IMR-90 (cell line): ENCODE data around the gene P3H1. TPM values are rescaled to one million over a fixed set of nuclear protein-coding genes. Genes with fewer than 3 reads are reported as not detected.

Experiments used
- ATAC-seq: fragments of 200-7000 bp; cut with Tn5 transposase; 2 replicates; pipeline ENCODE4 v1.9.1; 2020; ENCODE audit warnings: low read depth, mild to moderate bottlenecking, moderate library complexity
- BruUV-seq: library from RNA; stranded (reverse); fragments of 400-500 nt; replicated peaks from 2 replicates; lab custom pipeline; 2021; lab: Mats Ljungman, UMichigan
- CTCF ChIA-PET: fragments of 300-600 bp; formaldehyde crosslinking; extraction: SDS; loops from one replicate; lab custom pipeline; 2021; ENCODE audit warnings: antibody characterized with exemption; lab: Yijun Ruan, JAX
- POLR2A ChIA-PET: fragments of 300-600 bp; sonication (Branson Sonifier 250); formaldehyde crosslinking; loops from one replicate; lab custom pipeline; 2022; ENCODE audit warnings: antibody characterized with exemption; ENCODE audit not compliant: unreplicated experiment; lab: Charles Lee
- DNase-seq: peaks from one replicate; pipeline ENCODE4 v3.0.0; 2013
- H2AFZ ChIP-seq: replicated peaks from 2 replicates; pipeline ENCODE3; 2013; ENCODE audit warnings: low read length, mild to moderate bottlenecking; ENCODE audit not compliant: poor library complexity
- H2AK5ac ChIP-seq: 2 replicates; pipeline ENCODE4 v1.6.1; 2013; ENCODE audit warnings: low read depth, low read length, inconsistent platforms
- H2AK9ac ChIP-seq: replicated peaks from 2 replicates; pipeline ENCODE3; 2013; ENCODE audit warnings: mild to moderate bottlenecking, low read depth, low read length, moderate library complexity; ENCODE audit not compliant: poor library complexity
- H2BK120ac ChIP-seq: 2 replicates; pipeline ENCODE4 v1.6.1; 2013; ENCODE audit warnings: low read depth, low read length, inconsistent platforms
- H2BK15ac ChIP-seq: 3 replicates; pipeline ENCODE4 v1.6.1; 2013; ENCODE audit warnings: low read depth, low read length, inconsistent platforms
- H2BK20ac ChIP-seq: 2 replicates; pipeline ENCODE4 v1.6.1; 2013; ENCODE audit warnings: low read depth, mild to moderate bottlenecking, inconsistent platforms, low read length, moderate library complexity
- H2BK5ac ChIP-seq: 2 replicates; pipeline ENCODE4 v1.6.1; 2013; ENCODE audit warnings: mild to moderate bottlenecking, low read depth, low read length, inconsistent platforms; ENCODE audit not compliant: poor library complexity, severe bottlenecking
- H3K14ac ChIP-seq: replicated peaks from 2 replicates; pipeline ENCODE4 v1.6.1; 2013; ENCODE audit warnings: low read depth, low read length, inconsistent platforms
- H3K18ac ChIP-seq: 2 replicates; pipeline ENCODE4 v1.6.1; 2013; ENCODE audit warnings: low read depth, low read length, control low read depth
- H3K23ac ChIP-seq: 2 replicates; pipeline ENCODE4 v1.6.1; 2013; ENCODE audit warnings: low read depth, low read length, inconsistent platforms
- H3K27ac ChIP-seq: 2 replicates; pipeline ENCODE4 v1.5.1; 2013; ENCODE audit warnings: mild to moderate bottlenecking, control low read depth, low read length; ENCODE audit not compliant: insufficient read depth
- H3K27me3 ChIP-seq: 2 replicates; pipeline ENCODE4 v1.6.1; 2013; ENCODE audit warnings: low read length; ENCODE audit not compliant: control insufficient read depth, insufficient read depth
- H3K36me3 ChIP-seq: 2 replicates; pipeline ENCODE4 v1.6.1; 2013; ENCODE audit warnings: low read length, mixed read lengths; ENCODE audit not compliant: control insufficient read depth, insufficient read depth
- H3K4ac ChIP-seq: 2 replicates; pipeline ENCODE4 v1.6.1; 2013; ENCODE audit warnings: low read depth, low read length, inconsistent platforms
- H3K4me1 ChIP-seq: 2 replicates; pipeline ENCODE4 v1.6.1; 2013; ENCODE audit warnings: low read length, mixed read lengths; ENCODE audit not compliant: control insufficient read depth, insufficient read depth
- H3K4me2 ChIP-seq: 2 replicates; pipeline ENCODE4 v1.6.1; 2013; ENCODE audit warnings: low read depth, mild to moderate bottlenecking, control low read depth, low read length, moderate library complexity
- H3K4me3 ChIP-seq: 2 replicates; pipeline ENCODE4 v1.5.1; 2013; ENCODE audit warnings: low read depth, mild to moderate bottlenecking, control low read depth, low read length, moderate library complexity; ENCODE audit not compliant: insufficient read depth
- H3K56ac ChIP-seq: 2 replicates; pipeline ENCODE4 v1.6.1; 2013; ENCODE audit warnings: low read length, inconsistent platforms; ENCODE audit not compliant: insufficient read depth; ENCODE audit errors: extremely low read depth
- H3K79me1 ChIP-seq, 2 experiments: 2 replicates each; pipeline ENCODE4 v1.6.1; 2013; ENCODE audit warnings: low read length in 2 of 2, inconsistent platforms in 1 of 2, low read depth in 1 of 2
- H3K9ac ChIP-seq: 2 replicates; pipeline ENCODE4 v1.6.1; 2013; ENCODE audit warnings: low read depth, low read length, control low read depth
- H3K9me1 ChIP-seq: 2 replicates; pipeline ENCODE4 v1.6.1; 2013; ENCODE audit warnings: low read length, inconsistent platforms; ENCODE audit not compliant: insufficient read depth
- H3K9me3 ChIP-seq: 2 replicates; pipeline ENCODE4 v1.6.1; 2013; ENCODE audit warnings: low read length; ENCODE audit not compliant: control insufficient read depth, insufficient read depth
- H4K20me1 ChIP-seq: 2 replicates; pipeline ENCODE4 v1.6.1; 2013; ENCODE audit warnings: low read length, inconsistent platforms; ENCODE audit not compliant: insufficient read depth
- H4K5ac ChIP-seq: 2 replicates; pipeline ENCODE4 v1.6.1; 2013; ENCODE audit warnings: mild to moderate bottlenecking, low read depth, low read length, control low read depth
- H4K8ac ChIP-seq, 2 experiments: 2 replicates each; pipeline ENCODE4 v1.6.1; 2013; ENCODE audit warnings: low read depth in 2 of 2, low read length in 2 of 2, control low read depth in 1 of 2, inconsistent platforms in 1 of 2
- H4K91ac ChIP-seq: 2 replicates; pipeline ENCODE4 v1.6.1; 2013; ENCODE audit warnings: low read depth, low read length, inconsistent platforms; ENCODE audit not compliant: insufficient read depth
- BHLHE40 ChIP-seq: fragments of 150-350 bp; IDR thresholded peaks from 2 replicates; pipeline ENCODE4 v1.6.1; 2016; ENCODE audit warnings: mild to moderate bottlenecking, low read depth, low read length
- CEBPB ChIP-seq: IDR thresholded peaks from 2 replicates; pipeline ENCODE4 v1.6.1; 2012; ENCODE audit warnings: low read depth, low read length, improper control_type of control experiment
- CHD1 ChIP-seq: IDR thresholded peaks from 2 replicates; pipeline ENCODE4 v1.6.1; 2012; ENCODE audit warnings: low read depth, low read length, improper control_type of control experiment
- FOS ChIP-seq: fragments of 150-350 bp; IDR thresholded peaks from 2 replicates; pipeline ENCODE4 v1.6.1; 2016; ENCODE audit warnings: low read depth, low read length
- MAFK ChIP-seq: IDR thresholded peaks from 2 replicates; pipeline ENCODE4 v1.6.1; 2012; ENCODE audit warnings: low read depth, low read length, improper control_type of control experiment
- MAZ ChIP-seq: IDR thresholded peaks from 2 replicates; pipeline ENCODE4 v1.6.1; 2012; ENCODE audit warnings: low read depth, mild to moderate bottlenecking, low read length, improper control_type of control experiment, moderate library complexity, borderline replicate concordance
- MXI1 ChIP-seq: IDR thresholded peaks from 2 replicates; pipeline ENCODE4 v1.6.1; 2012; ENCODE audit warnings: low read depth, mild to moderate bottlenecking, low read length, moderate library complexity, borderline replicate concordance
- NFE2L2 ChIP-seq: fragments of 150-350 bp; IDR thresholded peaks from 2 replicates; pipeline ENCODE4 v1.6.1; 2016; ENCODE audit warnings: low read depth, mild to moderate bottlenecking, low read length
- POLR2A ChIP-seq: IDR thresholded peaks from 2 replicates; pipeline ENCODE4 v1.6.1; 2012; ENCODE audit warnings: mild to moderate bottlenecking, low read depth, low read length
- RAD21 ChIP-seq: IDR thresholded peaks from 2 replicates; pipeline ENCODE4 v1.6.1; 2012; ENCODE audit warnings: low read length, improper control_type of control experiment
- RCOR1 ChIP-seq: IDR thresholded peaks from 2 replicates; pipeline ENCODE4 v1.6.1; 2012; ENCODE audit warnings: mild to moderate bottlenecking, low read length, improper control_type of control experiment; ENCODE audit not compliant: insufficient replicate concordance
- RFX5 ChIP-seq: IDR thresholded peaks from 2 replicates; pipeline ENCODE4 v1.8.0; 2012; ENCODE audit warnings: low read depth, mild to moderate bottlenecking, low read length, moderate library complexity
- SMC3 ChIP-seq: fragments of 150-350 bp; IDR thresholded peaks from 2 replicates; pipeline ENCODE4 v1.6.1; 2016; ENCODE audit warnings: low read depth, mild to moderate bottlenecking, antibody characterized with exemption, low read length, moderate library complexity
- WGBS, 2 experiments: methylation state at CpG; one replicate each; pipeline versions ENCODE4 v1.1.5 to v1.1.7; 2013; ENCODE audit warnings: missing lambda C conversion rate in 2 of 2; ENCODE audit not compliant: insufficient read length in 1 of 2; ENCODE audit errors: extremely low coverage in 2 of 2; 5-methylcytosine and 5-hydroxymethylcytosine counted together
- dilution Hi-C: fragments of 300-500 bp; cut with HindIII; formaldehyde crosslinking; loops from one replicate; pipeline ENCODE4 v1.14.3; 2018; ENCODE audit warnings: low sequenced_read_pairs; ENCODE audit not compliant: unreplicated experiment
- in situ Hi-C: fragments of 300-500 bp; cut with MboI; formaldehyde crosslinking; loops from 3 replicates; pipeline ENCODE4 v1.14.3; 2019; ENCODE audit warnings: low sequenced_read_pairs, inconsistent platforms, mixed read lengths
- intact Hi-C: fragments of 100-400 bp; cut with micrococcal nuclease; formaldehyde crosslinking; loops from 2 replicates; pipeline ENCODE4 v1.10.0; 2022
- polyA plus RNA-seq, 3 experiments: library from polyadenylated mRNA; depleted of rRNA; stranded (reverse); fragments of >200 nt; gene quantifications; 2 replicates each; pipeline ENCODE4 v1.2.3, GENCODE V29; 2012; ENCODE audit warnings: low replicate concordance in 1 of 3
- total RNA-seq: library from RNA; depleted of rRNA; stranded (reverse); fragments of >200 nt; gene quantifications from 2 replicates; pipeline ENCODE4 v1.2.3, GENCODE V29; 2012
- TF ChIP-seq, protein P1 (sequence below): conservative IDR thresholded peaks from 2 replicates; pipeline ENCODE4 v1.5.1; 2012; ENCODE audit warnings: mild to moderate bottlenecking, low read depth, low read length, improper control_type of control experiment
- TF ChIP-seq, protein P2 (sequence below): fragments of 150-350 bp; IDR thresholded peaks from 2 replicates; pipeline ENCODE4 v1.6.1; 2016; ENCODE audit warnings: low read depth, mild to moderate bottlenecking, low read length, moderate library complexity, borderline replicate concordance
- TF ChIP-seq, protein P3 (sequence below): fragments of 150-350 bp; IDR thresholded peaks from 2 replicates; pipeline ENCODE4 v1.6.1; 2017; ENCODE audit warnings: mild to moderate bottlenecking, antibody characterized with exemption, low read length, low read depth

The P3H1 gene
- total and polyA plus RNA-seq, 2 of the 4 experiments (the other 2 are of a cell fraction), result 108 to 210 TPM

GRCh38 chr1:42774928-42775526 is 8.2 kb upstream of the P3H1 start:
- no TSS peak for BruUV-seq
- in situ Hi-C loops (loop anchor here (5.0 kb wide), 1 partner anchor 297 kb away; no protein-coding TSS in a partner anchor), intact Hi-C loops (no loop called here), dilution Hi-C loops (no loop called here)
- POLR2A ChIA-PET, result no interaction called here
- no peak overlapping the region for H3K9ac ChIP-seq
- H3K56ac ChIP-seq, result no peak overlapping the region
- no peak overlapping the region for H3K23ac ChIP-seq
- no peak overlapping the region for H3K4me2 ChIP-seq
- H3K27me3 ChIP-seq, result no peaks in the 10 kb centered on the region
- no peak overlapping the region for H2AFZ ChIP-seq
- H3K27ac ChIP-seq, result no peak overlapping the region
- no peak overlapping the region for H3K18ac ChIP-seq
- no peak overlapping the region for H3K14ac ChIP-seq
- H3K4me3 ChIP-seq, result no peak overlapping the region
- no peak overlapping the region for H4K5ac ChIP-seq
- peaks cover 7% of the 10 kb centered on the region; the same call in 1 of the 2 replicates for H3K9me1 ChIP-seq
- H2BK20ac ChIP-seq, result no peak overlapping the region
- peaks cover 20 to 41% of the 10 kb centered on the region in 2 experiments for H3K79me1 ChIP-seq
- H3K36me3 ChIP-seq, result peaks cover 20% of the 10 kb centered on the region
- CTCF ChIA-PET, result no interaction called here
- ATAC-seq, result no peak
- peak; percentile 6 for DNase-seq
- no peak overlapping the region for H4K91ac ChIP-seq
- H2BK15ac ChIP-seq, result no peak overlapping the region
- no peak overlapping the region for H2AK9ac ChIP-seq
- H4K8ac ChIP-seq, result no peak overlapping the region
- H2BK5ac ChIP-seq, result no peak overlapping the region
- H2BK120ac ChIP-seq, result no peak overlapping the region
- no peak for TF ChIP-seq SMC3
- no peak for TF ChIP-seq MXI1
- no peak for TF ChIP-seq NFE2L2
- TF ChIP-seq, protein P1, sequence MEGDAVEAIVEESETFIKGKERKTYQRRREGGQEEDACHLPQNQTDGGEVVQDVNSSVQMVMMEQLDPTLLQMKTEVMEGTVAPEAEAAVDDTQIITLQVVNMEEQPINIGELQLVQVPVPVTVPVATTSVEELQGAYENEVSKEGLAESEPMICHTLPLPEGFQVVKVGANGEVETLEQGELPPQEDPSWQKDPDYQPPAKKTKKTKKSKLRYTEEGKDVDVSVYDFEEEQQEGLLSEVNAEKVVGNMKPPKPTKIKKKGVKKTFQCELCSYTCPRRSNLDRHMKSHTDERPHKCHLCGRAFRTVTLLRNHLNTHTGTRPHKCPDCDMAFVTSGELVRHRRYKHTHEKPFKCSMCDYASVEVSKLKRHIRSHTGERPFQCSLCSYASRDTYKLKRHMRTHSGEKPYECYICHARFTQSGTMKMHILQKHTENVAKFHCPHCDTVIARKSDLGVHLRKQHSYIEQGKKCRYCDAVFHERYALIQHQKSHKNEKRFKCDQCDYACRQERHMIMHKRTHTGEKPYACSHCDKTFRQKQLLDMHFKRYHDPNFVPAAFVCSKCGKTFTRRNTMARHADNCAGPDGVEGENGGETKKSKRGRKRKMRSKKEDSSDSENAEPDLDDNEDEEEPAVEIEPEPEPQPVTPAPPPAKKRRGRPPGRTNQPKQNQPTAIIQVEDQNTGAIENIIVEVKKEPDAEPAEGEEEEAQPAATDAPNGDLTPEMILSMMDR, result no peak
- no peak for TF ChIP-seq RAD21
- TF ChIP-seq, protein P2, sequence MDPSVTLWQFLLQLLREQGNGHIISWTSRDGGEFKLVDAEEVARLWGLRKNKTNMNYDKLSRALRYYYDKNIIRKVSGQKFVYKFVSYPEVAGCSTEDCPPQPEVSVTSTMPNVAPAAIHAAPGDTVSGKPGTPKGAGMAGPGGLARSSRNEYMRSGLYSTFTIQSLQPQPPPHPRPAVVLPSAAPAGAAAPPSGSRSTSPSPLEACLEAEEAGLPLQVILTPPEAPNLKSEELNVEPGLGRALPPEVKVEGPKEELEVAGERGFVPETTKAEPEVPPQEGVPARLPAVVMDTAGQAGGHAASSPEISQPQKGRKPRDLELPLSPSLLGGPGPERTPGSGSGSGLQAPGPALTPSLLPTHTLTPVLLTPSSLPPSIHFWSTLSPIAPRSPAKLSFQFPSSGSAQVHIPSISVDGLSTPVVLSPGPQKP, result no peak
- TF ChIP-seq MAFK, result no peak
- no peak for TF ChIP-seq POLR2A
- no peak for TF ChIP-seq BHLHE40
- no peak for TF ChIP-seq CHD1
- no peak for TF ChIP-seq CEBPB
- TF ChIP-seq RCOR1, result no peak
- TF ChIP-seq RFX5, result no peak
- TF ChIP-seq, protein P3, sequence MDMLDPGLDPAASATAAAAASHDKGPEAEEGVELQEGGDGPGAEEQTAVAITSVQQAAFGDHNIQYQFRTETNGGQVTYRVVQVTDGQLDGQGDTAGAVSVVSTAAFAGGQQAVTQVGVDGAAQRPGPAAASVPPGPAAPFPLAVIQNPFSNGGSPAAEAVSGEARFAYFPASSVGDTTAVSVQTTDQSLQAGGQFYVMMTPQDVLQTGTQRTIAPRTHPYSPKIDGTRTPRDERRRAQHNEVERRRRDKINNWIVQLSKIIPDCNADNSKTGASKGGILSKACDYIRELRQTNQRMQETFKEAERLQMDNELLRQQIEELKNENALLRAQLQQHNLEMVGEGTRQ, result no peak
- TF ChIP-seq MAZ, result no peak
- TF ChIP-seq FOS, result no peak
- H3K9me3 ChIP-seq, result no peaks in the 10 kb centered on the region
- WGBS, 2 experiments, result 86% methylated on average over 4 of the region's 5 CpGs; no CpG with 5 or more reads in 1 of the 2 experiments
- no peak overlapping the region for H2AK5ac ChIP-seq
- H3K4me1 ChIP-seq, result no peaks in the 10 kb centered on the region
- H3K4ac ChIP-seq, result no peak overlapping the region
- H4K20me1 ChIP-seq, result no peaks in the 10 kb centered on the region; the same call in 1 of the 2 replicates
